WTC11 (cell line): Measurements from ENCODE around the gene CDX2. TPM values are rescaled to one million over a fixed set of nuclear protein-coding genes. Genes with fewer than 3 reads are reported as not detected.

Experiments
- ATAC-seq: fragments of 200-7000 bp; cut with Tn5 transposase; 2 replicates; pipeline ENCODE4 v1.10.0; 2021; ENCODE audit warnings: mild to moderate bottlenecking, moderate library complexity
- CTCF ChIA-PET: fragments of 300-600 bp; sonication (Branson Sonifier 250); formaldehyde crosslinking; loops from one replicate; lab custom pipeline; 2021; ENCODE audit warnings: antibody characterized with exemption; lab: Charles Lee
- POLR2A ChIA-PET: fragments of 350-600 bp; sonication (Branson Sonifier 250); formaldehyde crosslinking; loops from one replicate; lab custom pipeline; 2021; ENCODE audit warnings: antibody characterized with exemption; lab: Charles Lee
- DNase-seq: peaks from one replicate; pipeline ENCODE4 v3.0.0; 2021; ENCODE audit warnings: low spot score
- H3K27ac Mint-ChIP-seq: 2 replicates; pipeline ENCODE4 v1.8.0; 2021; ENCODE audit warnings: mixed read lengths
- H3K27me3 Mint-ChIP-seq: 2 replicates; pipeline ENCODE4 v1.8.0; 2021; ENCODE audit warnings: low read depth, mild to moderate bottlenecking, moderate library complexity, mixed read lengths
- H3K36me3 Mint-ChIP-seq: 2 replicates; pipeline ENCODE4 v1.8.0; 2021; ENCODE audit warnings: mixed read lengths
- H3K4me1 Mint-ChIP-seq: 2 replicates; pipeline ENCODE4 v1.8.0; 2022; ENCODE audit warnings: mixed read lengths
- H3K4me3 Mint-ChIP-seq: 2 replicates; pipeline ENCODE4 v1.8.0; 2021; ENCODE audit warnings: mild to moderate bottlenecking, moderate library complexity, mixed read lengths
- H3K9me3 Mint-ChIP-seq: 2 replicates; pipeline ENCODE4 v1.8.0; 2021; ENCODE audit warnings: mixed read lengths
- CDX4 ChIP-seq: fragments of 250-450 bp; sonication (Bioruptor Pico); IDR thresholded peaks from 2 replicates; pipeline ENCODE4 v1.9.0; 2021; ENCODE audit warnings: moderate library complexity, mild to moderate bottlenecking, inconsistent platforms, borderline replicate concordance
- CREM ChIP-seq: sonication (generic); formaldehyde crosslinking; IDR thresholded peaks from 2 replicates; pipeline ENCODE4 v1.8.1; 2022; ENCODE audit warnings: mild to moderate bottlenecking, missing genetic modification reagents, moderate library complexity
- JUN ChIP-seq: sonication (generic); formaldehyde crosslinking; IDR thresholded peaks from 2 replicates; pipeline ENCODE4 v1.8.0; 2023; ENCODE audit warnings: mild to moderate bottlenecking, missing genetic modification reagents
- KAT7 ChIP-seq: sonication (generic); formaldehyde crosslinking; IDR thresholded peaks from 2 replicates; pipeline ENCODE4 v1.8.1; 2023; ENCODE audit warnings: missing genetic modification reagents, mild to moderate bottlenecking, borderline replicate concordance
- MAX ChIP-seq: sonication (generic); formaldehyde crosslinking; IDR thresholded peaks from 2 replicates; pipeline ENCODE4 v1.8.0; 2022; ENCODE audit warnings: mild to moderate bottlenecking, missing genetic modification reagents
- USF2 ChIP-seq: sonication (generic); formaldehyde crosslinking; IDR thresholded peaks from 2 replicates; pipeline ENCODE4 v1.8.1; 2023; ENCODE audit warnings: mild to moderate bottlenecking, missing genetic modification reagents, moderate library complexity
- ZNF219 ChIP-seq: sonication (generic); formaldehyde crosslinking; IDR thresholded peaks from 2 replicates; pipeline ENCODE4 v1.8.0; 2023; ENCODE audit warnings: missing genetic modification reagents, mild to moderate bottlenecking, borderline replicate concordance
- ZNF281 ChIP-seq: sonication (generic); formaldehyde crosslinking; IDR thresholded peaks from 2 replicates; pipeline ENCODE4 v1.8.0; 2023; ENCODE audit warnings: mild to moderate bottlenecking, missing genetic modification reagents
- ZNF425 ChIP-seq: fragments of 250-450 bp; sonication (Bioruptor Pico); conservative IDR thresholded peaks from 2 replicates; pipeline ENCODE4 v1.9.0; 2021; ENCODE audit warnings: mild to moderate bottlenecking
- total RNA-seq: library from RNA; stranded (reverse); gene quantifications from 3 replicates; pipeline ENCODE4 v1.2.3, GENCODE V29; 2021
- TF ChIP-seq, protein P1 (sequence below): sonication (generic); formaldehyde crosslinking; IDR thresholded peaks from 2 replicates; pipeline ENCODE4 v1.8.0; 2022; ENCODE audit warnings: mild to moderate bottlenecking, missing genetic modification reagents
- TF ChIP-seq, protein P2 (sequence below): sonication (generic); formaldehyde crosslinking; IDR thresholded peaks from 2 replicates; pipeline ENCODE4 v1.8.1; 2023; ENCODE audit warnings: mild to moderate bottlenecking, missing genetic modification reagents
- TF ChIP-seq, protein P3 (sequence below): sonication (generic); formaldehyde crosslinking; IDR thresholded peaks from 2 replicates; pipeline ENCODE4 v1.8.1; 2022; ENCODE audit warnings: low read depth, missing genetic modification reagents, borderline replicate concordance
- TF ChIP-seq, protein P4 (sequence below): sonication (generic); formaldehyde crosslinking; IDR thresholded peaks from 2 replicates; pipeline ENCODE4 v1.8.0; 2022; ENCODE audit warnings: mild to moderate bottlenecking, missing genetic modification reagents

Gene CDX2
- total RNA-seq, 1 experiment from 2014 or later, result 0.44 TPM

- Mint-ChIP-seq H3K27ac (no peak overlapping the region), H3K4me3 (no peak overlapping the region), H3K9me3 (peaks cover 5% of the 10 kb centered on the region; the same call in 1 of the 2 replicates), H3K27me3 (peaks cover 66% of the 10 kb centered on the region), H3K4me1 (peaks cover 11% of the 10 kb centered on the region), H3K36me3 (no peaks in the 10 kb centered on the region)
- TF ChIP-seq CREM (CRISPR knock-in tag), result no peak
- TF ChIP-seq ZNF281 (CRISPR knock-in tag), result no peak
- TF ChIP-seq KAT7, result no peak
- no peak for TF ChIP-seq USF2
- TF ChIP-seq CDX4 (CRISPR knock-in tag), result no peak
- no peak for TF ChIP-seq JUN (CRISPR knock-in tag)
- TF ChIP-seq, protein P1, sequence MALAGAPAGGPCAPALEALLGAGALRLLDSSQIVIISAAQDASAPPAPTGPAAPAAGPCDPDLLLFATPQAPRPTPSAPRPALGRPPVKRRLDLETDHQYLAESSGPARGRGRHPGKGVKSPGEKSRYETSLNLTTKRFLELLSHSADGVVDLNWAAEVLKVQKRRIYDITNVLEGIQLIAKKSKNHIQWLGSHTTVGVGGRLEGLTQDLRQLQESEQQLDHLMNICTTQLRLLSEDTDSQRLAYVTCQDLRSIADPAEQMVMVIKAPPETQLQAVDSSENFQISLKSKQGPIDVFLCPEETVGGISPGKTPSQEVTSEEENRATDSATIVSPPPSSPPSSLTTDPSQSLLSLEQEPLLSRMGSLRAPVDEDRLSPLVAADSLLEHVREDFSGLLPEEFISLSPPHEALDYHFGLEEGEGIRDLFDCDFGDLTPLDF, result no peak
- TF ChIP-seq, protein P2, sequence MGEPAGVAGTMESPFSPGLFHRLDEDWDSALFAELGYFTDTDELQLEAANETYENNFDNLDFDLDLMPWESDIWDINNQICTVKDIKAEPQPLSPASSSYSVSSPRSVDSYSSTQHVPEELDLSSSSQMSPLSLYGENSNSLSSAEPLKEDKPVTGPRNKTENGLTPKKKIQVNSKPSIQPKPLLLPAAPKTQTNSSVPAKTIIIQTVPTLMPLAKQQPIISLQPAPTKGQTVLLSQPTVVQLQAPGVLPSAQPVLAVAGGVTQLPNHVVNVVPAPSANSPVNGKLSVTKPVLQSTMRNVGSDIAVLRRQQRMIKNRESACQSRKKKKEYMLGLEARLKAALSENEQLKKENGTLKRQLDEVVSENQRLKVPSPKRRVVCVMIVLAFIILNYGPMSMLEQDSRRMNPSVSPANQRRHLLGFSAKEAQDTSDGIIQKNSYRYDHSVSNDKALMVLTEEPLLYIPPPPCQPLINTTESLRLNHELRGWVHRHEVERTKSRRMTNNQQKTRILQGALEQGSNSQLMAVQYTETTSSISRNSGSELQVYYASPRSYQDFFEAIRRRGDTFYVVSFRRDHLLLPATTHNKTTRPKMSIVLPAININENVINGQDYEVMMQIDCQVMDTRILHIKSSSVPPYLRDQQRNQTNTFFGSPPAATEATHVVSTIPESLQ (CRISPR knock-in tag), result no peak
- TF ChIP-seq, protein P3, sequence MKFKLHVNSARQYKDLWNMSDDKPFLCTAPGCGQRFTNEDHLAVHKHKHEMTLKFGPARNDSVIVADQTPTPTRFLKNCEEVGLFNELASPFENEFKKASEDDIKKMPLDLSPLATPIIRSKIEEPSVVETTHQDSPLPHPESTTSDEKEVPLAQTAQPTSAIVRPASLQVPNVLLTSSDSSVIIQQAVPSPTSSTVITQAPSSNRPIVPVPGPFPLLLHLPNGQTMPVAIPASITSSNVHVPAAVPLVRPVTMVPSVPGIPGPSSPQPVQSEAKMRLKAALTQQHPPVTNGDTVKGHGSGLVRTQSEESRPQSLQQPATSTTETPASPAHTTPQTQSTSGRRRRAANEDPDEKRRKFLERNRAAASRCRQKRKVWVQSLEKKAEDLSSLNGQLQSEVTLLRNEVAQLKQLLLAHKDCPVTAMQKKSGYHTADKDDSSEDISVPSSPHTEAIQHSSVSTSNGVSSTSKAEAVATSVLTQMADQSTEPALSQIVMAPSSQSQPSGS (CRISPR knock-in tag), result no peak
- TF ChIP-seq MAX (CRISPR knock-in tag), result no peak
- no peak for TF ChIP-seq ZNF425 (CRISPR knock-in tag)
- TF ChIP-seq, protein P4, sequence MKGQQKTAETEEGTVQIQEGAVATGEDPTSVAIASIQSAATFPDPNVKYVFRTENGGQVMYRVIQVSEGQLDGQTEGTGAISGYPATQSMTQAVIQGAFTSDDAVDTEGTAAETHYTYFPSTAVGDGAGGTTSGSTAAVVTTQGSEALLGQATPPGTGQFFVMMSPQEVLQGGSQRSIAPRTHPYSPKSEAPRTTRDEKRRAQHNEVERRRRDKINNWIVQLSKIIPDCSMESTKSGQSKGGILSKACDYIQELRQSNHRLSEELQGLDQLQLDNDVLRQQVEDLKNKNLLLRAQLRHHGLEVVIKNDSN (CRISPR knock-in tag), result no peak
- TF ChIP-seq ZNF219 (CRISPR knock-in tag), result no peak
- ChIA-PET POLR2A (interaction anchor here (0.6 kb wide), 1 partner anchor 18 kb away, joined by 5 read pairs; no protein-coding TSS in a partner anchor), CTCF (interaction anchor here (0.7 to 1.5 kb wide), 6 partner anchors 20 to 572 kb away, joined by 3 to 22 read pairs (median 3); no protein-coding TSS in a partner anchor)
- no peak for DNase-seq
- no peak for ATAC-seq
These were observed 35.4 kb downstream of the CDX2 start for GRCh38 chr13:27933580-27934328.
